ENCODE data around the gene C1QTNF12. TPM values are rescaled to one million over a fixed set of nuclear protein-coding genes. Genes with fewer than 3 reads are reported as not detected.

The C1QTNF12 gene
- total RNA-seq, 2 donors from 2014 or later: 5.2 to 5.6 TPM

DNA sequence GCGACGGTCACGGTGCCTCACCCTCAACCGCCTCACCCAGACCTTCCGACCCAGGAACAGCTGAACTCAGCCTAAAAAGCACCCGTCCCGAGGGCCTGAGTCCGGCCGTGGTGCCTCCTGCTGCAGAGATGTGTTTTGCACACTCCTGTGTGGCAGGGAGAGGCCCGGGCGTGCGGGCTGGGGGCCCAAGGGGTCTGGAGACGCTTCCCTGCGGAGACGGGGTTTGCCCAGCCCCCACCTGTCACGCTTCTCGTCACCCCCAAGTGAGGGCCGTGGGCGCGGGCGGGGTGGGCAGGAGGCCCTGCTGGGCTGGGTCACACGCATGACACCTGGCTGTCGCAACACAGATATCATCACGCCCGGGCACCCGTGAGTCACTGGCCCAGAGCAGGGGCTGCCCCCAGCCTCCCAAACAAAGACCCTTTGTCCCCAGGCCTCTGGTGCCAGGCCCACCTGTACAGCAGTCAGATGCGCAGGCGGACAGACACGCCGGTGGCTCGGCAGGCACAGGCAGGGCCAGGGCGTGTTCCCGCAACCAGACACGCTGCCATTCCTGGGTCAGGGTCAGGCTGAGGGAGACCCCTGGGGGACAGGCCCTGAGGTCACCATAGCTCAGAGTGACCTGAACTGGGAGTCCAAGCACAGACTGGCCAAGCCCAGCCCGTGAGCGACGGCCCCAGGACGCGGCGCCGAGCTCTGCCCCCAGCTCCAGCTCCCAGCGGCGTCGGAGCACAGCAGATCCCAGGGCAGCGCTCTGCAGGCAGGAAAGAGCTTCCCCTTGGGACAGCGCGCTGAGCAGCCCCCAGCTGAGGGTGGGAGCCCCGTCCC is 8.4 kb downstream of the C1QTNF12 start:
- H3K36me3 Mint-ChIP-seq: peaks cover 5% of the 10 kb centered on the region
- no peak overlapping the region for H3K27ac Mint-ChIP-seq
- no peak overlapping the region for H3K4me3 Mint-ChIP-seq
- no peaks in the 10 kb centered on the region for H3K27me3 Mint-ChIP-seq
- DNase-seq (ENCODE audit: low spot score) (no peak), ATAC-seq (no peak)
- H3K4me1 Mint-ChIP-seq (ENCODE audit: low read depth in 2 of 2): peaks cover 7 to 9% of the 10 kb centered on the region in 2 donors
- no peaks in the 10 kb centered on the region for H3K9me3 Mint-ChIP-seq

- no peaks in the 10 kb centered on the region for H3K27me3 Mint-ChIP-seq
- peaks cover 7 to 9% of the 10 kb centered on the region in 2 donors for H3K4me1 Mint-ChIP-seq (ENCODE audit: low read depth in 2 of 2)
- no peak overlapping the region for H3K4me3 Mint-ChIP-seq
- H3K27ac Mint-ChIP-seq: no peak overlapping the region
- DNase-seq (ENCODE audit: low spot score) (no peak), ATAC-seq (no peak)
- no peaks in the 10 kb centered on the region for H3K9me3 Mint-ChIP-seq
- peaks cover 5% of the 10 kb centered on the region for H3K36me3 Mint-ChIP-seq
Measured at GRCh38 chr1:1236945-1237873, 9.3 kb downstream of the C1QTNF12 start.

GRCh38 chr1:1236176-1236763 is 10.3 kb downstream of the C1QTNF12 start:
- DNase-seq (ENCODE audit: low spot score): no peak
- H3K4me3 Mint-ChIP-seq: no peak overlapping the region
- no peaks in the 10 kb centered on the region for H3K9me3 Mint-ChIP-seq
- H3K36me3 Mint-ChIP-seq: peaks cover 5% of the 10 kb centered on the region
- H3K4me1 Mint-ChIP-seq (ENCODE audit: low read depth in 2 of 2): peaks cover 7 to 9% of the 10 kb centered on the region in 2 donors
- no peak for ATAC-seq
- no peaks in the 10 kb centered on the region for H3K27me3 Mint-ChIP-seq
- H3K27ac Mint-ChIP-seq: no peak overlapping the region

- no peak overlapping the region for H3K27ac Mint-ChIP-seq
- peaks cover 13 to 15% of the 10 kb centered on the region in 2 donors for H3K4me1 Mint-ChIP-seq (ENCODE audit: low read depth in 2 of 2)
- ATAC-seq: no peak
- H3K27me3 Mint-ChIP-seq: no peaks in the 10 kb centered on the region
- H3K4me3 Mint-ChIP-seq: no peak overlapping the region
- H3K9me3 Mint-ChIP-seq: no peaks in the 10 kb centered on the region
- peaks cover 12% of the 10 kb centered on the region for H3K36me3 Mint-ChIP-seq
- DNase-seq (ENCODE audit: low spot score): no peak
Measured at GRCh38 chr1:1235016-1235744, 11.3 kb downstream of the C1QTNF12 start.

DNA sequence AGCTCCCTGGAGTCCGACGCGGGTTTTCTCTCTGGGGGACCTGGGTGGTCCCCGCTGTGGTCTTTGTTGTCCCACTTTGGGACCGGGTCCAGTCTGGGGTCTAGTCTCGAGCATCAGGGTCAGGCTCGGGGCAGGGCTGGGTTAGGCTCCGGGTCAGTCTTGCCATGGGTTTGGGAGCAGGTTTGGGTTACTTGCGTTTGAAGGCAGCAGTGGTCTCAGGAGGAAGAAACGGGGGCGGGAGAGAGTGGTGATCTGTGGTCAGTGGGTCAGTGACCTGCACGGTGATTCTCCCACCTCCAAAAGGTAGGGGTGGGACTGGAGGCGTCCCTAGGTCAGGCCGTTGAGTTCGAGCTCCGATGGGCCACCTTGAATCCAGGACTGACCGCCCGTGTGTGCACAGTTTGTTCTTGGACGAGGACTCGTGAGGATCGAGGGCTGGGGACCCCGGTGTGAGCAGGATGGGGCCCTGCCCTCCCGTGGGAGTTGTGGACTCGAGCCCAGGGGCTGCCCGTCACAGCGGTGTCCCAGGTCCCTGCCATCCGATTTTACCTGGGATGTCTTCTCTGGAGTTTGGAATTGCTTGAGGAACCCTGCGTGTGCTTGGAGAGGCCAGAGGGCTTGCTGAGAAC is 12.2 kb downstream of the C1QTNF12 start:
- Mint-ChIP-seq H3K27ac (peak overlapping the region; percentile 81 to 89), H3K4me3 (peak overlapping the region; percentile 79), H3K9me3 (no peaks in the 10 kb centered on the region), H3K4me1 (ENCODE audit: low read depth in 2 of 2) (peaks cover 22 to 24% of the 10 kb centered on the region in 2 donors), H3K27me3 (no peaks in the 10 kb centered on the region), H3K36me3 (peaks cover 17% of the 10 kb centered on the region)
- ATAC-seq (no peak), DNase-seq (ENCODE audit: low spot score) (no peak)

GRCh38 chr1:1233567-1233892 is 13.0 kb downstream of the C1QTNF12 start:
- ATAC-seq (no peak), DNase-seq (ENCODE audit: low spot score) (no peak)
- peak overlapping the region; percentile 79 for H3K4me3 Mint-ChIP-seq
- peak overlapping the region; percentile 81 to 89 for H3K27ac Mint-ChIP-seq
- H3K27me3 Mint-ChIP-seq: no peaks in the 10 kb centered on the region
- no peaks in the 10 kb centered on the region for H3K9me3 Mint-ChIP-seq
- peaks cover 18% of the 10 kb centered on the region for H3K36me3 Mint-ChIP-seq
- peaks cover 22 to 24% of the 10 kb centered on the region in 2 donors for H3K4me1 Mint-ChIP-seq (ENCODE audit: low read depth in 2 of 2)

DNA sequence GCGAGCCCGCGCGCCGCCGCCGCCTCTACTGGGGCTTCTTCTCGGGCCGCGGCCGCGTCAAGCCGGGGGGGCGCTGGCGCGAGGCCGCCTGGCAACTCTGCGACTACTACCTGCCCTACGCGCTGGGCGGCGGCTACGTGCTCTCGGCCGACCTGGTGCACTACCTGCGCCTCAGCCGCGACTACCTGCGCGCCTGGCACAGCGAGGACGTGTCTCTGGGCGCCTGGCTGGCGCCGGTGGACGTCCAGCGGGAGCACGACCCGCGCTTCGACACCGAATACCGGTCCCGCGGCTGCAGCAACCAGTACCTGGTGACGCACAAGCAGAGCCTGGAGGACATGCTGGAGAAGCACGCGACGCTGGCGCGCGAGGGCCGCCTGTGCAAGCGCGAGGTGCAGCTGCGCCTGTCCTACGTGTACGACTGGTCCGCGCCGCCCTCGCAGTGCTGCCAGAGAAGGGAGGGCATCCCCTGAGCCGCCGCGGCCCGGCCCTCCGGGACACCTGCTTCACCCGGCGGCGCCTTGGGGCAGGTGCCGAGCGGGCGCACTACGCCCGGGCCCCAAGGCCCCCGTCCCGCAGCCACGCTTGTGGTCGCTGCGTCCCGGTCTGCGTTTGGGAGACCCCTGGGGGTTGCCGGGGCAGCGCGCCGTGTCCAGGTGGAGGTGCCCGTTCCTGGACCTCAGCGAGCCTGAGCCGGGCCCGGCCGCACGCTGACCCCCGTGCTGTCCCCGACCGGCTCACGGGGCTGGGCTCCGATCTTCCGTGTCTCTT is 13.5 kb downstream of the C1QTNF12 start:
- H3K27ac Mint-ChIP-seq: peak overlapping the region; percentile 81 to 89
- peaks cover 18% of the 10 kb centered on the region for H3K36me3 Mint-ChIP-seq
- ATAC-seq: no peak
- peaks cover 22 to 24% of the 10 kb centered on the region in 2 donors for H3K4me1 Mint-ChIP-seq (ENCODE audit: low read depth in 2 of 2)
- peak overlapping the region; percentile 79 for H3K4me3 Mint-ChIP-seq
- no peak for DNase-seq (ENCODE audit: low spot score)
- H3K27me3 Mint-ChIP-seq: no peaks in the 10 kb centered on the region
- H3K9me3 Mint-ChIP-seq: no peaks in the 10 kb centered on the region

DNA sequence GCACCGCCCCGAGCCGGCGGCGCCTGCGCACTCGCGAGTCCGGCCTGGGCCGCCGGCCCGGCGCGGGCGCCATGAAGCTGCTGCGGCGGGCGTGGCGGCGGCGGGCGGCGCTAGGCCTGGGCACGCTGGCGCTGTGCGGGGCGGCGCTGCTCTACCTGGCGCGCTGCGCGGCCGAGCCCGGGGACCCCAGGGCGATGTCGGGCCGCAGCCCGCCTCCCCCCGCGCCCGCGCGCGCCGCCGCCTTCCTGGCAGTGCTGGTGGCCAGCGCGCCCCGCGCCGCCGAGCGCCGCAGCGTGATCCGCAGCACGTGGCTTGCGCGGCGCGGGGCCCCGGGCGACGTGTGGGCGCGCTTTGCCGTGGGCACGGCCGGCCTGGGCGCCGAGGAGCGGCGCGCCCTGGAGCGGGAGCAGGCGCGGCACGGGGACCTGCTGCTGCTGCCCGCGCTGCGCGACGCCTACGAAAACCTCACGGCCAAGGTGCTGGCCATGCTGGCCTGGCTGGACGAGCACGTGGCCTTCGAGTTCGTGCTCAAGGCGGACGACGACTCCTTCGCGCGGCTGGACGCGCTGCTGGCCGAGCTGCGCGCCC is 14.2 kb downstream of the C1QTNF12 start, which contains the start of gene B3GALT6:
Gene B3GALT6, plus strand, starts transcription at position 30 of the 588 bp plus-strand sequence. Its CDS starts 42 bp downstream, at position 72.
- Mint-ChIP-seq H3K27me3 (no peaks in the 10 kb centered on the region), H3K36me3 (peaks cover 18% of the 10 kb centered on the region), H3K4me1 (ENCODE audit: low read depth in 2 of 2) (peaks cover 22 to 24% of the 10 kb centered on the region in 2 donors), H3K27ac (peak within 1 kb of the TSS; percentile 90 to 95), H3K9me3 (no peaks in the 10 kb centered on the region), H3K4me3 (peak within 1 kb of the TSS; percentile 98)
- ATAC-seq (no peak), DNase-seq (ENCODE audit: low spot score) (no peak)

- H3K27ac Mint-ChIP-seq: peak within 1 kb of the TSS; percentile 90 to 95
Measured at GRCh38 chr1:1231400-1232207, 14.9 kb downstream of the C1QTNF12 start, which contains the start of gene SDF4. TSS of gene SDF4 (minus strand) at chr1:1232001. CDS start at chr1:1228772, 3,229 bp downstream.

GRCh38 chr1:1230656-1231399 is 15.7 kb downstream of the C1QTNF12 start:
- ATAC-seq (no peak), DNase-seq (ENCODE audit: low spot score) (no peak)
- H3K9me3 Mint-ChIP-seq: no peaks in the 10 kb centered on the region
- peak overlapping the region; percentile 90 to 95 for H3K27ac Mint-ChIP-seq
- H3K36me3 Mint-ChIP-seq: peaks cover 19% of the 10 kb centered on the region
- H3K4me3 Mint-ChIP-seq: peak overlapping the region; percentile 98
- peaks cover 26% of the 10 kb centered on the region in 2 donors for H3K4me1 Mint-ChIP-seq (ENCODE audit: low read depth in 2 of 2)
- H3K27me3 Mint-ChIP-seq: no peaks in the 10 kb centered on the region

More at GRCh38 chr1:1231400-1232207, 14.9 kb downstream of the C1QTNF12 start, which contains the start of gene SDF4:
- H3K4me1 Mint-ChIP-seq (ENCODE audit: low read depth in 2 of 2): peaks cover 24 to 25% of the 10 kb centered on the region in 2 donors
- no peaks in the 10 kb centered on the region for H3K27me3 Mint-ChIP-seq
- no peaks in the 10 kb centered on the region for H3K9me3 Mint-ChIP-seq
- ATAC-seq: peak; percentile 96 to 98
- peaks cover 18% of the 10 kb centered on the region for H3K36me3 Mint-ChIP-seq
- peak within 1 kb of the TSS; percentile 98 for H3K4me3 Mint-ChIP-seq
- DNase-seq (ENCODE audit: low spot score): peak; percentile 99

GRCh38 chr1:1229770-1230169 is 16.8 kb downstream of the C1QTNF12 start:
- H3K27me3 Mint-ChIP-seq: no peaks in the 10 kb centered on the region
- H3K4me1 Mint-ChIP-seq (ENCODE audit: low read depth in 2 of 2): peaks cover 31% of the 10 kb centered on the region in 2 donors
- ATAC-seq (no peak), DNase-seq (ENCODE audit: low spot score) (no peak)
- H3K36me3 Mint-ChIP-seq: peaks cover 23% of the 10 kb centered on the region
- peak overlapping the region; percentile 98 for H3K4me3 Mint-ChIP-seq
- H3K27ac Mint-ChIP-seq: peak overlapping the region; percentile 90 to 95
- H3K9me3 Mint-ChIP-seq: no peaks in the 10 kb centered on the region
